Omental fat pad (tissue), 4 donors: ENCODE data around the gene TSC2. TPM values are rescaled to one million over a fixed set of nuclear protein-coding genes. Genes with fewer than 3 reads are reported as not detected.

Experiments
- ATAC-seq: fragments of 150-250 bp; one replicate; pipeline ENCODE4 v1.9.1; 2016; ENCODE audit warnings: mild to moderate bottlenecking, moderate library complexity; ENCODE audit not compliant: low FRiP score
- DNase-seq: peaks from one replicate; pipeline ENCODE4 v3.0.0-alpha.2; 2019; ENCODE audit warnings: low spot score
- total RNA-seq, 4 donors: library from RNA; depleted of rRNA; stranded (reverse); fragments of >200 nt; gene quantifications; one replicate each; pipeline ENCODE4 v1.1.0, GENCODE V29; 2016
- TF ChIP-seq, protein P1 (sequence below), 3 donors: fragments of 450-650 bp; IDR thresholded peaks; one replicate each; pipeline ENCODE4 v1.5.1; 2016 to 2017; ENCODE audit warnings: antibody characterized with exemption in 3 of 3, mild to moderate bottlenecking in 3 of 3, moderate library complexity in 2 of 3

TSC2 gene
- total RNA-seq, 4 donors from 2014 or later = 30.0 to 59.4 (median 35.9) TPM

DNA sequence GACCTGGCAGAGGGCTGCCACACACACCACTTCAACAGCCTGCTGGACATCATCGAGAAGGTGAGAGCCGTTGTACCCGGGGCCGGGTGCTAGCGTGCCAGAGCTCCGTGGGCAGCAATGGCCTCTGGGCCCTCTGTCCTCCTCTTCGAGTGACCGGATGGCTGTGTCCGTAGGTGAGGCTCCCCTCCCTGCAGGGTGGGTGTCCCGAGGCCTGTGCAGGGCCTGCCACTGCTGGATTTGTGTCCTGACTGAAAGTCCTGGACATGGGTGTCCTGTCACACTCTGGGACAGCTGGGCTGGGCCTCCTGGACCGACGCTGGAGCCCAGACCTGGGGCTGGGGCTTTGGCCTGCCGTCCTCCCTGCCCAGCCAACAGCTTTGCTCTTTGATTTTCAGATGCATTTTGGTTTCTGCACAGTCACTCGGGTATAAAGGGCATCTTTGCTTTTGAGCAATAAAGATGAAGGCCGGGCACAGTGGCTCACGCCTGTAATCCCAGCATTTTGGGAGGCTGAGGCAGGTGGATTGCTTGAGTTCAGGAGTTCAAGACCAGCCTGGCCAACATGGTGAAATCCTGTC lies 16.7 kb downstream of the TSC2 start:
- TF ChIP-seq, protein P1, sequence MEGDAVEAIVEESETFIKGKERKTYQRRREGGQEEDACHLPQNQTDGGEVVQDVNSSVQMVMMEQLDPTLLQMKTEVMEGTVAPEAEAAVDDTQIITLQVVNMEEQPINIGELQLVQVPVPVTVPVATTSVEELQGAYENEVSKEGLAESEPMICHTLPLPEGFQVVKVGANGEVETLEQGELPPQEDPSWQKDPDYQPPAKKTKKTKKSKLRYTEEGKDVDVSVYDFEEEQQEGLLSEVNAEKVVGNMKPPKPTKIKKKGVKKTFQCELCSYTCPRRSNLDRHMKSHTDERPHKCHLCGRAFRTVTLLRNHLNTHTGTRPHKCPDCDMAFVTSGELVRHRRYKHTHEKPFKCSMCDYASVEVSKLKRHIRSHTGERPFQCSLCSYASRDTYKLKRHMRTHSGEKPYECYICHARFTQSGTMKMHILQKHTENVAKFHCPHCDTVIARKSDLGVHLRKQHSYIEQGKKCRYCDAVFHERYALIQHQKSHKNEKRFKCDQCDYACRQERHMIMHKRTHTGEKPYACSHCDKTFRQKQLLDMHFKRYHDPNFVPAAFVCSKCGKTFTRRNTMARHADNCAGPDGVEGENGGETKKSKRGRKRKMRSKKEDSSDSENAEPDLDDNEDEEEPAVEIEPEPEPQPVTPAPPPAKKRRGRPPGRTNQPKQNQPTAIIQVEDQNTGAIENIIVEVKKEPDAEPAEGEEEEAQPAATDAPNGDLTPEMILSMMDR (IDR thresholded peaks at IDR 0.05) = no peak
- no peak for ATAC-seq

DNA sequence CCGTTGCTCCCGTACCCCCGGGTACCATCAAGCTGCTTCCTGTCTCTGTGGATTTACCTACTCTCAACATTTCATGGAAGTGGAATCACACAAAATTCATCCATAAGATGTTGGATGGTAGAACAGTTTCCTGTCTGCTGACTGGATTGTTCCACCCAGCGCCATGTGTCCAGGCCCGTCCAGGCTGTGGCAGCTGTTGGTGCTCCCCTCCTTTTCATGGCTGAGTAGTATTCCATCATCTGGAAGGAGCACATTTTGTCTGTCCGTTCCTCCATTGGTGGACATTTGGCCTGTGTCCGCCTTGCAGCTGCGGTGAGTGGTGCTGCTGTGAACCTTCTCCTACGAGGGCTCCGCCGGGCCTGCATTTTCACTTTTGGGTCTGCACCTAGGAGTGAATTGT lies 18.4 kb downstream of the TSC2 start:
- no peak for ATAC-seq
- no peak for DNase-seq
- TF ChIP-seq, protein P1 (IDR thresholded peaks at IDR 0.05) = no peak

More for the DNA sequence above, 16.7 kb downstream of the TSC2 start:
- no peak for DNase-seq

DNA sequence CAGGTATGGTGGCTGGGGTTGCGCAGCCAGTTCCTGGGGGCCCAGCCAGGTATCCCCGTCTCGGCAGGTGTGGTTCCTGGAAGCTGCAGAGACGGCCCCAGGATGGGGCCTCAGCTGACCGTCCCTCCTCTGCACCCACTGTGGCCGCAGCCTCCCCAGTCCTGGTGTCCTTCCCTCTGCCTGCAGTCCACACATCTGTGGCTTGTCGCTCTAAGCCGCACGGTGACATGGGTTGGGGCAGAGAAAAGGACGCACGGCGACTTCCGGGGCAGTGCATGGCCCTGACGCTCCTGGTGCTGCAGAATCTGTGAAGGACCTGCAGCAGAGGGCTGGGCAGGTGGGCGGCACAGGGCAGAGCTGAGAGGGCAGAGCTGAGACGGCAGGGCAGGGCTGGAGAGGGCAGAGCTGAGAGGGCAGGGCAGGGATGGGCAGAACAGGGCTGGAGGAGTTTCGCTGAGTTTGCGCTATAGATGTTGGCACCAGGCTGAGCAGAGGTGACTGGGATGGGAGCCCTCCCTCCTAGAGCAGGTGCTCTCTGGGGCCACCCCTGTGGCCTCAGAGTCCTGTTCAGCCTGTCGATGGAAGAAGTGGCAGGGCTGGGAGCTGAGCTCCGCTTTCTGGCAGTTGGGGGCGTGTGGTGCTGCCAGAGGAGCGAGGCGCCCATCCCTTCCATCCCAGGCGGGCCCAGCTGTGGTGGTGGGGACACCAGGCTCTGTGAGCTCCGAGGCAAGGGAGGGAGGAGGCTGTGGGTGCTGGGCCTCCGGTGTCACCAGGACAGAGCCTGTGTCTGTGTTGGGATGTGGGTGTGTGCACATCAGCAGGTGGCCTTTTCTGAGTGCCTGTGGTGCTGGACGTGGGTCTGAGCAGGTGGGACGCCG lies 23.0 kb downstream of the TSC2 start:
- TF ChIP-seq, protein P1 (IDR thresholded peaks at IDR 0.05) = no peak
- ATAC-seq (peak; percentile 30), DNase-seq (no peak)

DNA sequence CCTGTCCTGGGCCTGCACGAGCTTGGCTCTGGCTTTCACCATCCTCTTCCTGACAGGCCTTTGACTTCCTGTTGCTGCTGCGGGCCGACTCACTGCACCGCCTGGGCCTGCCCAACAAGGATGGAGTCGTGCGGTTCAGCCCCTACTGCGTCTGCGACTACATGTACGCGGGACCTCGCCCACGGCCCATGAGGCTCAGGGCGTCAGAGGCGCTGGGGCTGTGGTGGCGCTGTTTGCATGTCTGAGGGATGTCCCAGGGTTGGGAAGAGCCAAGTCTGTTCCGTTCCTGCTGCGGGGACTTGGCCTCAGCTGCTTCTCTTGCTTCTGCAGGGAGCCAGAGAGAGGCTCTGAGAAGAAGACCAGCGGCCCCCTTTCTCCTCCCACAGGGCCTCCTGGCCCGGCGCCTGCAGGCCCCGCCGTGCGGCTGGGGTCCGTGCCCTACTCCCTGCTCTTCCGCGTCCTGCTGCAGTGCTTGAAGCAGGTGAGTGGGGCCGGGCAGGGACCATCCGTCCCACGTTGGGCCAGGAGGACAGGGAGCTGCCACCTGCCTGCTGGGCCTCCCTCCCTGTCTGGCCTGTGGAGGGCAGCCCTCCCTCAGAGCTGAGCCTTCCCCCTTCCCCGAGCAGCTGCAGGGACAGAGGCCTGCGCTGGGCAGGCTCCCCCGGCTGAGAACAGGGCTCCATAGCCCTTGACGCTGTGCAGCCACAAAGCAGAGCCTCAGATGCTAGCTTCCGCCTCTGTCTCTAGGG lies 23.8 kb downstream of the TSC2 start:
- TF ChIP-seq, protein P1 (IDR thresholded peaks at IDR 0.05) = no peak
- DNase-seq (no peak), ATAC-seq (no peak)

DNA sequence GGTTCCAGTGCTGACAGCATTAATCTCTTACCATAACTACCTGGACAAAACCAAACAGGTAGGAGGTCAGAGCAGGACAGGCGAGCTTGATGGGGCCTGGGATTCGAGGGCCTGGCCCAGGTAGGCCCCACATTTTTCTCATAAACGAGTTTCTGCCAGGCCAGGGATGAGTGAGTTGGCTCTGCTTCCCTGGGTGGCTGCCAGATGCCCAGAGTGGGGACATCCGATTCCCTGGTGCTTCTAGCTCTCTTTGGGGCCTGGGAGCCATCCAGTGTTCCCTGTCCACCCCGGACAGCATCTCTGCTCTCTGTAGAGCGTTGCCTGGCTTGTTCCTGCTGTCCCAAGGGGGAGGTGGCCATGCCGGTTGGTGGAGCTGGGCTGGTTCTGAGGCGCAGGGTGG lies 25.1 kb downstream of the TSC2 start:
- DNase-seq (no peak), ATAC-seq (no peak)
- TF ChIP-seq, protein P1 (IDR thresholded peaks at IDR 0.05) = no peak

DNA sequence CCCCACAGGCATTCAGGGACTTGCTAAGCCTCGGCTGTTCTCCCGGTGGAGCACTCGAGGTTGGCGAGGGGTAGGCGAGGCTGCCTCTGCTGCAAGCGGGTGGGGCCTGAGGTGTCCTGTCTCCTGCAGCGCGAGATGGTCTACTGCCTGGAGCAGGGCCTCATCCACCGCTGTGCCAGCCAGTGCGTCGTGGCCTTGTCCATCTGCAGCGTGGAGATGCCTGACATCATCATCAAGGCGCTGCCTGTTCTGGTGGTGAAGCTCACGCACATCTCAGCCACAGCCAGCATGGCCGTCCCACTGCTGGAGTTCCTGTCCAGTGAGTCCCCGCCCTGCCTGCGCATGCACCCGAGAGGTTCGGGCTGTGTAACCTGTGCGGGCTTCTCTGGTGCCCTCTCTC lies 26.3 kb downstream of the TSC2 start:
- ATAC-seq (no peak), DNase-seq (no peak)

More for the DNA sequence above, 26.3 kb downstream of the TSC2 start:
- TF ChIP-seq, protein P1 (IDR thresholded peaks at IDR 0.05) = no peak
